Activated CD8-positive, alpha-beta T cell treated with anti-CD3 and anti-CD28 coated beads for 36 hours (primary cell): Measurements from ENCODE around the gene RIC8B. TPM values are rescaled to one million over a fixed set of nuclear protein-coding genes. Genes with fewer than 3 reads are reported as not detected.
"Not testable (repeated sequence)": the region's sequence is repeated elsewhere in the genome, so short reads cannot be mapped to it uniquely, and the experiment has no call there.

ENCODE experiments used
- ATAC-seq: fragments of 200-7000 bp; cut with Tn5 transposase; one replicate; pipeline ENCODE4 v1.10.0; 2021; ENCODE audit warnings: mild to moderate bottlenecking, moderate library complexity
- CTCF ChIA-PET: fragments of 350-600 bp; sonication (Branson Sonifier 250); formaldehyde crosslinking; loops from one replicate; lab custom pipeline; 2021; ENCODE audit warnings: antibody characterized with exemption; lab: Charles Lee
- POLR2A ChIA-PET: fragments of 350-600 bp; sonication (Branson Sonifier 250); formaldehyde crosslinking; loops from one replicate; lab custom pipeline; 2021; ENCODE audit warnings: antibody characterized with exemption; lab: Charles Lee
- DNase-seq: peaks from one replicate; pipeline ENCODE4 v3.0.0-alpha.2; 2020
- H3K27ac Mint-ChIP-seq: one replicate; pipeline ENCODE4 v1.8.0; 2021; ENCODE audit warnings: mild to moderate bottlenecking, mixed read lengths
- H3K27me3 Mint-ChIP-seq: one replicate; pipeline ENCODE4 v1.8.0; 2021; ENCODE audit warnings: mixed read lengths
- H3K36me3 Mint-ChIP-seq: one replicate; pipeline ENCODE4 v1.8.0; 2021; ENCODE audit warnings: low read depth, mixed read lengths
- H3K4me1 Mint-ChIP-seq: one replicate; pipeline ENCODE4 v1.8.0; 2021; ENCODE audit warnings: low read depth, mixed read lengths
- H3K4me3 Mint-ChIP-seq: one replicate; pipeline ENCODE4 v1.8.0; 2021; ENCODE audit warnings: mild to moderate bottlenecking, moderate library complexity, mixed read lengths
- H3K9me3 Mint-ChIP-seq: one replicate; pipeline ENCODE4 v1.8.0; 2021; ENCODE audit warnings: mixed read lengths
- CTCF ChIP-seq: fragments of 200-600 bp; IDR thresholded peaks from one replicate; pipeline ENCODE4 v1.8.0; 2022; ENCODE audit warnings: antibody characterized with exemption, mild to moderate bottlenecking
- intact Hi-C: fragments of 100-400 bp; cut with micrococcal nuclease; formaldehyde crosslinking; loops from one replicate; pipeline ENCODE4 v1.10.0; 2022
- total RNA-seq, 2 experiments: library from RNA; stranded (reverse); gene quantifications; one replicate each; pipeline ENCODE4 v1.2.3, GENCODE V29; 2021

Gene RIC8B
- total RNA-seq, 2 experiments from 2014 or later, result 10.4 to 11.0 TPM

- H3K9me3 Mint-ChIP-seq, result no peaks in the 10 kb centered on the region
- no peak overlapping the region for H3K27ac Mint-ChIP-seq
- no peak overlapping the region for H3K4me3 Mint-ChIP-seq
- no peaks in the 10 kb centered on the region for H3K36me3 Mint-ChIP-seq
- intact Hi-C loops, result loop anchor here (5.0 kb wide), 2 partner anchors 235 to 530 kb away; no protein-coding TSS in a partner anchor
- no peak for ATAC-seq
- peaks cover 14% of the 10 kb centered on the region for H3K4me1 Mint-ChIP-seq
- ChIA-PET CTCF (interaction anchor here (1.5 to 3.8 kb wide), 2 partner anchors 8 to 560 kb away, joined by 4 to 27 read pairs; partner anchors contain the start of gene POLR3B), POLR2A (no interaction called here)
- peaks cover 4% of the 10 kb centered on the region for H3K27me3 Mint-ChIP-seq
- DNase-seq, result no peak
- no peak for TF ChIP-seq CTCF
Measured at GRCh38 chr12:106917503-106917902, 143.0 kb downstream of the RIC8B start.

GRCh38 chr12:106918746-106919145 lies 144.3 kb downstream of the RIC8B start:
- ChIA-PET POLR2A (no interaction called here), CTCF (interaction anchor here (1.0 to 3.8 kb wide), 13 partner anchors 9 to 541 kb away, joined by 3 to 27 read pairs (median 4); no protein-coding TSS in a partner anchor)
- intact Hi-C loops, result loop anchor here (5.0 kb wide), 2 partner anchors 236 to 531 kb away; no protein-coding TSS in a partner anchor
- ATAC-seq (no peak), DNase-seq (peak; percentile 22)
- H3K36me3 Mint-ChIP-seq, result no peaks in the 10 kb centered on the region
- peaks cover 14% of the 10 kb centered on the region for H3K4me1 Mint-ChIP-seq
- peak; percentile 31 for TF ChIP-seq CTCF
- peaks cover 6% of the 10 kb centered on the region for H3K27me3 Mint-ChIP-seq
- no peak overlapping the region for H3K4me3 Mint-ChIP-seq
- no peak overlapping the region for H3K27ac Mint-ChIP-seq
- peaks cover 2% of the 10 kb centered on the region for H3K9me3 Mint-ChIP-seq

GRCh38 chr12:106919910-106920544 lies 145.5 kb downstream of the RIC8B start:
- CTCF ChIA-PET, result interaction anchor here (0.7 to 3.8 kb wide), 27 partner anchors 11 to 588 kb away, joined by 3 to 27 read pairs (median 4); partner anchors contain the start of gene TMEM263
- POLR2A ChIA-PET, result no interaction called here
- Mint-ChIP-seq H3K4me3 (no peak overlapping the region), H3K27me3 (peaks cover 6% of the 10 kb centered on the region), H3K27ac (no peak overlapping the region), H3K4me1 (peaks cover 8% of the 10 kb centered on the region), H3K36me3 (no peaks in the 10 kb centered on the region), H3K9me3 (peaks cover 4% of the 10 kb centered on the region)
- no peak for ATAC-seq
- intact Hi-C loops, result loop anchor here (5.0 kb wide), 2 partner anchors 238 to 533 kb away; no protein-coding TSS in a partner anchor
- peak; percentile 95 for TF ChIP-seq CTCF
- DNase-seq, result peak; percentile 19

GRCh38 chr12:106921976-106922375 lies 147.5 kb downstream of the RIC8B start:
- H3K9me3 Mint-ChIP-seq, ATAC-seq, H3K4me1 Mint-ChIP-seq, H3K4me3 Mint-ChIP-seq, H3K36me3 Mint-ChIP-seq, H3K27me3 Mint-ChIP-seq, DNase-seq, intact Hi-C loops, H3K27ac Mint-ChIP-seq, POLR2A ChIA-PET: not testable (repeated sequence)
- CTCF ChIA-PET, result interaction anchor here (0.7 to 1.5 kb wide), 4 partner anchors 17 to 533 kb away, joined by 3 read pairs; no protein-coding TSS in a partner anchor

GRCh38 chr12:106923594-106923993 lies 149.1 kb downstream of the RIC8B start:
- H3K36me3 Mint-ChIP-seq, H3K4me1 Mint-ChIP-seq, ATAC-seq, intact Hi-C loops, H3K4me3 Mint-ChIP-seq, POLR2A ChIA-PET, H3K27ac Mint-ChIP-seq, DNase-seq, H3K9me3 Mint-ChIP-seq, H3K27me3 Mint-ChIP-seq: not testable (repeated sequence)
- CTCF ChIA-PET, result interaction anchor here (1.4 kb wide), 1 partner anchor 182 kb away, joined by 3 read pairs; no protein-coding TSS in a partner anchor

GRCh38 chr12:106924268-106924861 lies 149.9 kb downstream of the RIC8B start:
- Mint-ChIP-seq H3K4me1 (no peaks in the 10 kb centered on the region), H3K27ac (no peak overlapping the region), H3K9me3 (peaks cover 4% of the 10 kb centered on the region), H3K36me3 (no peaks in the 10 kb centered on the region), H3K4me3 (no peak overlapping the region), H3K27me3 (peaks cover 10% of the 10 kb centered on the region)
- DNase-seq (no peak), ATAC-seq (no peak)
- intact Hi-C loops, result no loop called here
- ChIA-PET POLR2A (no interaction called here), CTCF (no interaction called here)
- TF ChIP-seq CTCF, result no peak
